Parathyroid adenoma (tissue), 2 donors: ENCODE measurements around the gene TMTC3.

Source experiments
- H2AFZ ChIP-seq: fragments of 300-600 bp; sonication (generic); one replicate; pipeline ENCODE4 v1.7.0; 2017; ENCODE audit warnings: antibody characterized with exemption, mild to moderate bottlenecking
- H3K27ac ChIP-seq: fragments of 300-600 bp; sonication (generic); one replicate; pipeline ENCODE4 v1.7.0; 2017
- H3K27me3 ChIP-seq: fragments of 300-600 bp; sonication (generic); one replicate; pipeline ENCODE4 v1.7.0; 2017; ENCODE audit warnings: low read length; ENCODE audit not compliant: control insufficient read depth, insufficient read depth
- H3K36me3 ChIP-seq: fragments of 300-600 bp; sonication (generic); one replicate; pipeline ENCODE4 v1.7.0; 2017; ENCODE audit warnings: low read length; ENCODE audit not compliant: control insufficient read depth, insufficient read depth
- H3K4me1 ChIP-seq: fragments of 300-600 bp; sonication (generic); one replicate; pipeline ENCODE4 v1.7.0; 2017; ENCODE audit warnings: control low read depth
- H3K4me2 ChIP-seq: fragments of 300-600 bp; sonication (generic); one replicate; pipeline ENCODE4 v1.7.0; 2017; ENCODE audit warnings: low read length
- H3K4me3 ChIP-seq: fragments of 300-600 bp; sonication (generic); one replicate; pipeline ENCODE4 v1.7.0; 2017; ENCODE audit warnings: low read depth, low read length
- H3K79me2 ChIP-seq: fragments of 300-600 bp; sonication (generic); one replicate; pipeline ENCODE4 v1.7.0; 2017; ENCODE audit warnings: control low read depth
- H3K9ac ChIP-seq: fragments of 300-600 bp; sonication (generic); one replicate; pipeline ENCODE4 v1.7.0; 2017; ENCODE audit warnings: mild to moderate bottlenecking
- H3K9me3 ChIP-seq: fragments of 300-600 bp; sonication (generic); one replicate; pipeline ENCODE4 v1.7.0; 2017; ENCODE audit warnings: low read length; ENCODE audit not compliant: control insufficient read depth
- TF ChIP-seq, protein P1 (sequence below): fragments of 300-600 bp; sonication (generic); IDR thresholded peaks from one replicate; pipeline ENCODE4 v1.7.0; 2017; ENCODE audit warnings: antibody characterized with exemption, mild to moderate bottlenecking
- donor health status: primary hyperparathyroidism.

TMTC3 gene

DNA sequence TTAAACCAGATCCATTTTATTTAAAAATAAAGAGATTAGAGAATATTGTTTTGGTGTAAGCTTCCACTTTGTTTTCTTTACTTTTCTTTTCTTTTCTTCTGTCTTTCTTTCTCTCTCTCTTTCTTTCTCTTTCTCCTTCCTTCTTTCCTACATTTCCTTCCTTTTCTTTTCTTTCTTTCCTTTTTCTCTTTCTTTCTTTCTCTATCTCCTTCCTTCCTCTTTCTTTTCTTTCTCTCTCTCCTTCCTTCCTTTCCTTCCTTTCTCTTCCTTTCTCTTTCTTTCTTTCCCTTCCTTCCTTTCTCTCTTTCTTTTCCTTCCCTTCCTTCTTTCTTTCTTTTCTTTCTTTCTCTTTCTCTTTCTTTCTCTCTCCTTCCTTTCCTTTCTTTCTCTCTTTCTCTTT, 100.8 kb downstream of the TMTC3 start:
- H3K27me3 ChIP-seq, result no peaks in the 10 kb centered on the region
- no peak overlapping the region for H3K4me3 ChIP-seq
- H3K9me3 ChIP-seq, result no peaks in the 10 kb centered on the region
- no peaks in the 10 kb centered on the region for H3K36me3 ChIP-seq
- H2AFZ ChIP-seq, result no peak overlapping the region
- no peaks in the 10 kb centered on the region for H3K4me1 ChIP-seq
- TF ChIP-seq, protein P1, sequence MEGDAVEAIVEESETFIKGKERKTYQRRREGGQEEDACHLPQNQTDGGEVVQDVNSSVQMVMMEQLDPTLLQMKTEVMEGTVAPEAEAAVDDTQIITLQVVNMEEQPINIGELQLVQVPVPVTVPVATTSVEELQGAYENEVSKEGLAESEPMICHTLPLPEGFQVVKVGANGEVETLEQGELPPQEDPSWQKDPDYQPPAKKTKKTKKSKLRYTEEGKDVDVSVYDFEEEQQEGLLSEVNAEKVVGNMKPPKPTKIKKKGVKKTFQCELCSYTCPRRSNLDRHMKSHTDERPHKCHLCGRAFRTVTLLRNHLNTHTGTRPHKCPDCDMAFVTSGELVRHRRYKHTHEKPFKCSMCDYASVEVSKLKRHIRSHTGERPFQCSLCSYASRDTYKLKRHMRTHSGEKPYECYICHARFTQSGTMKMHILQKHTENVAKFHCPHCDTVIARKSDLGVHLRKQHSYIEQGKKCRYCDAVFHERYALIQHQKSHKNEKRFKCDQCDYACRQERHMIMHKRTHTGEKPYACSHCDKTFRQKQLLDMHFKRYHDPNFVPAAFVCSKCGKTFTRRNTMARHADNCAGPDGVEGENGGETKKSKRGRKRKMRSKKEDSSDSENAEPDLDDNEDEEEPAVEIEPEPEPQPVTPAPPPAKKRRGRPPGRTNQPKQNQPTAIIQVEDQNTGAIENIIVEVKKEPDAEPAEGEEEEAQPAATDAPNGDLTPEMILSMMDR, result no peak
- no peak overlapping the region for H3K9ac ChIP-seq
- H3K27ac ChIP-seq, result no peak overlapping the region
- H3K79me2 ChIP-seq, result no peaks in the 10 kb centered on the region
- H3K4me2 ChIP-seq, result no peak overlapping the region

DNA sequence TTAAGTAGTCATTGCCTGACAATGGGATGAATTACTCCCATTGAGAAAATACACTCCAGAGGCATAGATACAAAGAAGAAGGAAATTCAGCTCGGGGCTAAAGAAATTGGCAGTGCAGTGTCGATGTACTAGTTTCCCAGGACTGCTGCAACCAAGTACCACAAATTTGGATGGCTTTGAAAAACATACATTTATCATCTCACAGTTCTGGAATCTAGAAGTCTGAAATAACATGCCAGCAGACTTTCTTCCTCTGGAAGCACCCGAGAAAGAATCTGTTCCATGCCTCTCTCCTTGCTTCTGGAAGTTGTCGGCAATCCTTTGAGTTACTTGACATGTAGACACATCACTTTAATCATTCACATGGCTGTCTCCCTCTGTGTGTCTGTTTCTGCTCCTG, 101.9 kb downstream of the TMTC3 start:
- Histone ChIP-seq H3K4me1 (no peaks in the 10 kb centered on the region), H3K4me2 (no peak overlapping the region), H3K79me2 (no peaks in the 10 kb centered on the region), H3K9me3 (no peaks in the 10 kb centered on the region), H3K27ac (no peak overlapping the region), H3K27me3 (no peaks in the 10 kb centered on the region), H3K4me3 (no peak overlapping the region), H3K9ac (no peak overlapping the region), H2AFZ (no peak overlapping the region), H3K36me3 (no peaks in the 10 kb centered on the region)
- TF ChIP-seq, protein P1, result no peak

DNA sequence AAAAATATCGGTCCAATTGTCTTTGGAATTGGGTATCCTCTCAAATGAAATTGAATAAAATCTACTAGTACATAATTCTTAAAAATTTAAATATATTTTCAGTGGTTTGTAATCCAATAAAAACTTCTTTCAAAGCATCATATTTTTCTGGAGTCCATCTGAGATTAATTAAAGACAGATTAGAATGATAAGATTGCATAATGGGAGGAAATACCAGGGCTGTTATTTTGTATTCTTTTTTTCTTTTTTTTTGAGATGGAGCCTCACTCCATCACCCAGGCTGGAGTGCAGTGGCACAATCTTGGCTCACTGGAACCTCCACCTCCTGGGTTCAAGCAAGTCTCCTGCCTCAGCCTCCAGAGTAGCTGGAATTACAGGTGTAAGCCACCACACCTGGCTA, 103.8 kb downstream of the TMTC3 start:
- TF ChIP-seq, protein P1, result no peak
- no peak overlapping the region for H3K9ac ChIP-seq
- H3K4me2 ChIP-seq, result no peak overlapping the region
- H3K4me1 ChIP-seq, result no peaks in the 10 kb centered on the region
- no peaks in the 10 kb centered on the region for H3K9me3 ChIP-seq
- no peaks in the 10 kb centered on the region for H3K36me3 ChIP-seq
- no peak overlapping the region for H3K4me3 ChIP-seq
- H2AFZ ChIP-seq, result no peak overlapping the region
- H3K79me2 ChIP-seq, result no peaks in the 10 kb centered on the region
- no peaks in the 10 kb centered on the region for H3K27me3 ChIP-seq
- no peak overlapping the region for H3K27ac ChIP-seq

DNA sequence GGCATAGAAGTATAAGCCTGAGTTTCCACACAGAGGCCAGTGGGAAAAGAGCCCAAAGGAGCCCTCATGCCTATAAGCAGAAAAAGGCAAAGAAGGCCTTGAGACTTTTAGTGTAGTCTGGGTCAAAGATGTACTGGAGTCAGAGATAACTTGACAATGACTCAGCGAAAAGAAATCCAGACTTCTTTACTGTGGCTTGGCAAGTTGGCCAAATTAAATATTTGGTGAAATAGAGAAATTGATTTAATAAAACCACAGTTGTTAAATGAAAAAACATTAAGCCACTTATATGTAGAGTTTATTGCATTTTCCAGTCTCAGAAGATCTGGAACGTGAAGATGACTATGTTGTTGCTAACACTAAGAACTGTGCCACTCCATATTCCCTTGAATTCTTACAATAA, 105.1 kb downstream of the TMTC3 start:
- H3K36me3 ChIP-seq, result no peaks in the 10 kb centered on the region
- no peak overlapping the region for H3K9ac ChIP-seq
- H3K4me3 ChIP-seq, result no peak overlapping the region
- H3K4me2 ChIP-seq, result no peak overlapping the region
- H3K79me2 ChIP-seq, result no peaks in the 10 kb centered on the region
- TF ChIP-seq, protein P1, result no peak
- H2AFZ ChIP-seq, result no peak overlapping the region
- H3K9me3 ChIP-seq, result no peaks in the 10 kb centered on the region
- no peaks in the 10 kb centered on the region for H3K4me1 ChIP-seq
- no peaks in the 10 kb centered on the region for H3K27me3 ChIP-seq
- no peak overlapping the region for H3K27ac ChIP-seq

- TF ChIP-seq, protein P1, result no peak
- Histone ChIP-seq H3K4me2 (no peak overlapping the region), H3K36me3 (no peaks in the 10 kb centered on the region), H3K9me3 (no peaks in the 10 kb centered on the region), H3K27ac (no peak overlapping the region), H3K4me3 (no peak overlapping the region), H3K9ac (no peak overlapping the region), H3K27me3 (no peaks in the 10 kb centered on the region), H2AFZ (no peak overlapping the region), H3K4me1 (no peaks in the 10 kb centered on the region), H3K79me2 (no peaks in the 10 kb centered on the region)
These were observed 106.5 kb downstream of the TMTC3 start for GRCh38 chr12:88248606-88249005.
